Activated T-cell treated with anti-CD3 and anti-CD28 coated beads, Interleukin-2, amount 50 U/mL, for 72 hours (primary cell): Measurements from ENCODE around the gene RIPOR2. TPM values are rescaled to one million over a fixed set of nuclear protein-coding genes. Genes with fewer than 3 reads are reported as not detected.

Source experiments
- ATAC-seq, 2 donors: fragments of 150-1000 bp; cut with Tn5 transposase; replicated peaks in 1 of 2; 2 replicates each; pipeline ENCODE4 v1.10.0; 2021; ENCODE audit warnings: moderate library complexity in 2 of 2, mild to moderate bottlenecking in 1 of 2
- DNase-seq, 2 donors: peaks; one replicate each; pipeline ENCODE4 v3.0.0; 2021 to 2022; ENCODE audit warnings: mixed read lengths in 1 of 2
- H3K27ac Mint-ChIP-seq: one replicate; pipeline ENCODE4 v1.8.0; 2022; ENCODE audit warnings: mild to moderate bottlenecking, moderate library complexity, mixed read lengths
- H3K27me3 Mint-ChIP-seq: one replicate; pipeline ENCODE4 v1.8.0; 2022; ENCODE audit warnings: low read depth, mixed read lengths
- H3K36me3 Mint-ChIP-seq, 2 donors: one replicate each; pipeline ENCODE4 v1.8.0; 2022; ENCODE audit warnings: mixed read lengths in 2 of 2, mild to moderate bottlenecking in 1 of 2; ENCODE audit not compliant: insufficient read depth in 2 of 2
- H3K4me1 Mint-ChIP-seq: one replicate; pipeline ENCODE4 v1.8.0; 2022; ENCODE audit warnings: low read depth, mixed read lengths
- H3K4me3 Mint-ChIP-seq, 2 donors: one replicate each; pipeline ENCODE4 v1.8.0; 2022; ENCODE audit warnings: mild to moderate bottlenecking in 2 of 2, mixed read lengths in 2 of 2, moderate library complexity in 2 of 2
- H3K9me3 Mint-ChIP-seq, 2 donors: one replicate each; pipeline ENCODE4 v1.8.0; 2022; ENCODE audit warnings: mixed read lengths in 2 of 2
- total RNA-seq, 2 donors: library from RNA; stranded (reverse); gene quantifications; one replicate each; pipeline ENCODE4 v1.2.3, GENCODE V29; 2022

RIPOR2 gene
- total RNA-seq, 2 donors from 2014 or later = 67.0 to 69.7 TPM

GRCh38 chr6:24947636-24948035 lies 11.9 kb upstream of the RIPOR2 start:
- DNase-seq (no peak), ATAC-seq (no peak)
- Mint-ChIP-seq H3K36me3 (peaks cover 21 to 29% of the 10 kb centered on the region in 2 donors), H3K4me1 (peaks cover 57% of the 10 kb centered on the region), H3K4me3 (peak overlapping the region in 1 of 2 donors; percentile 8), H3K9me3 (peaks cover 6 to 14% of the 10 kb centered on the region in 2 donors), H3K27ac (peak overlapping the region; percentile 76), H3K27me3 (no peaks in the 10 kb centered on the region)

- Mint-ChIP-seq H3K4me1 (peaks cover 46% of the 10 kb centered on the region), H3K9me3 (peaks cover 6 to 14% of the 10 kb centered on the region in 2 donors), H3K4me3 (no peak overlapping the region), H3K27ac (peak overlapping the region; percentile 57), H3K27me3 (no peaks in the 10 kb centered on the region), H3K36me3 (peaks cover 21 to 29% of the 10 kb centered on the region in 2 donors)
- ATAC-seq (no peak), DNase-seq (no peak)
Observed at GRCh38 chr6:24945054-24945453, 9.3 kb upstream of the RIPOR2 start.

GRCh38 chr6:24943774-24944173 lies 8.0 kb upstream of the RIPOR2 start:
- H3K27me3 Mint-ChIP-seq = no peaks in the 10 kb centered on the region
- H3K4me3 Mint-ChIP-seq = no peak overlapping the region
- ATAC-seq = no peak
- H3K36me3 Mint-ChIP-seq = peaks cover 21 to 29% of the 10 kb centered on the region in 2 donors
- DNase-seq = no peak
- H3K9me3 Mint-ChIP-seq = peaks cover 6 to 14% of the 10 kb centered on the region in 2 donors
- no peak overlapping the region for H3K27ac Mint-ChIP-seq
- peaks cover 43% of the 10 kb centered on the region for H3K4me1 Mint-ChIP-seq

GRCh38 chr6:24940311-24940917 lies 4.7 kb upstream of the RIPOR2 start:
- Mint-ChIP-seq H3K27ac (peak overlapping the region; percentile 71), H3K4me3 (peak overlapping the region; percentile 65 to 69), H3K27me3 (no peaks in the 10 kb centered on the region), H3K9me3 (peaks cover 4 to 9% of the 10 kb centered on the region in 2 donors), H3K36me3 (peaks cover 16% of the 10 kb centered on the region in 2 donors), H3K4me1 (peaks cover 63% of the 10 kb centered on the region)
- DNase-seq (no peak), ATAC-seq (no peak)

GRCh38 chr6:24936641-24937317 lies 1.0 kb upstream of the RIPOR2 start:
- H3K27ac Mint-ChIP-seq = peak overlapping the region; percentile 90
- H3K9me3 Mint-ChIP-seq = no peaks in the 10 kb centered on the region
- H3K36me3 Mint-ChIP-seq = peaks cover 0 to 2% of the 10 kb centered on the region in 2 donors
- peaks cover 94% of the 10 kb centered on the region for H3K4me1 Mint-ChIP-seq
- peak; percentile 70 to 73 for DNase-seq
- H3K27me3 Mint-ChIP-seq = no peaks in the 10 kb centered on the region
- ATAC-seq = peak; percentile 77
- H3K4me3 Mint-ChIP-seq = peak overlapping the region; percentile 74 to 95

GRCh38 chr6:24933868-24934401 lies 1.8 kb downstream of the RIPOR2 start:
- Mint-ChIP-seq H3K27me3 (no peaks in the 10 kb centered on the region), H3K4me1 (peaks cover 99% of the 10 kb centered on the region), H3K9me3 (no peaks in the 10 kb centered on the region), H3K4me3 (peak overlapping the region; percentile 74 to 95), H3K36me3 (peaks cover 0 to 3% of the 10 kb centered on the region in 2 donors), H3K27ac (peak overlapping the region; percentile 90)
- DNase-seq (peak; percentile 42 to 56), ATAC-seq (no peak)

GRCh38 chr6:24933266-24933665 lies 2.5 kb downstream of the RIPOR2 start:
- Mint-ChIP-seq H3K36me3 (peaks cover 0 to 3% of the 10 kb centered on the region in 2 donors), H3K27ac (peak overlapping the region; percentile 90), H3K9me3 (no peaks in the 10 kb centered on the region), H3K4me3 (peak overlapping the region; percentile 74 to 95), H3K27me3 (no peaks in the 10 kb centered on the region), H3K4me1 (peaks cover 99% of the 10 kb centered on the region)
- no peak for ATAC-seq
- DNase-seq = no peak

GRCh38 chr6:24932832-24933231 lies 2.9 kb downstream of the RIPOR2 start:
- DNase-seq (no peak), ATAC-seq (peak; percentile 60 to 62)
- Mint-ChIP-seq H3K9me3 (no peaks in the 10 kb centered on the region), H3K36me3 (peaks cover 0 to 3% of the 10 kb centered on the region in 2 donors), H3K27me3 (no peaks in the 10 kb centered on the region), H3K27ac (peak overlapping the region; percentile 90), H3K4me3 (peak overlapping the region; percentile 74 to 95), H3K4me1 (peaks cover 99% of the 10 kb centered on the region)

GRCh38 chr6:24931718-24932691 lies 3.8 kb downstream of the RIPOR2 start:
- DNase-seq = no peak
- Mint-ChIP-seq H3K36me3 (peaks cover 6 to 9% of the 10 kb centered on the region in 2 donors), H3K4me3 (peak overlapping the region; percentile 74 to 95), H3K9me3 (peaks cover 5 to 6% of the 10 kb centered on the region in 2 donors), H3K4me1 (peaks cover 99% of the 10 kb centered on the region), H3K27me3 (no peaks in the 10 kb centered on the region), H3K27ac (peak overlapping the region; percentile 90)
- ATAC-seq = peak; percentile 10 to 15

- peak overlapping the region; percentile 74 to 95 for H3K4me3 Mint-ChIP-seq
- peaks cover 9 to 14% of the 10 kb centered on the region in 2 donors for H3K36me3 Mint-ChIP-seq
- DNase-seq (no peak), ATAC-seq (no peak)
- peaks cover 99% of the 10 kb centered on the region for H3K4me1 Mint-ChIP-seq
- peaks cover 6 to 10% of the 10 kb centered on the region in 2 donors for H3K9me3 Mint-ChIP-seq
- no peaks in the 10 kb centered on the region for H3K27me3 Mint-ChIP-seq
- peak overlapping the region; percentile 90 for H3K27ac Mint-ChIP-seq
Observed at GRCh38 chr6:24931296-24931695, 4.5 kb downstream of the RIPOR2 start.

- Mint-ChIP-seq H3K27me3 (no peaks in the 10 kb centered on the region), H3K4me3 (peak overlapping the region; percentile 74 to 86), H3K27ac (peak overlapping the region; percentile 90), H3K36me3 (peaks cover 11 to 15% of the 10 kb centered on the region in 2 donors), H3K9me3 (peaks cover 6 to 11% of the 10 kb centered on the region in 2 donors), H3K4me1 (peaks cover 99% of the 10 kb centered on the region)
- DNase-seq (no peak), ATAC-seq (no peak)
Observed at GRCh38 chr6:24930431-24930871, 5.3 kb downstream of the RIPOR2 start.

GRCh38 chr6:24929242-24929641 lies 6.5 kb downstream of the RIPOR2 start:
- H3K4me3 Mint-ChIP-seq = peak overlapping the region; percentile 74 to 86
- peaks cover 99% of the 10 kb centered on the region for H3K4me1 Mint-ChIP-seq
- ATAC-seq = peak in 1 of 2 donors; percentile 10
- peaks cover 11 to 13% of the 10 kb centered on the region in 2 donors for H3K36me3 Mint-ChIP-seq
- no peak for DNase-seq
- peaks cover 6 to 11% of the 10 kb centered on the region in 2 donors for H3K9me3 Mint-ChIP-seq
- peak overlapping the region; percentile 83 for H3K27ac Mint-ChIP-seq
- H3K27me3 Mint-ChIP-seq = no peaks in the 10 kb centered on the region
